Neural cell (in vitro differentiated cells): ENCODE measurements around the gene LILRB3. TPM values are rescaled to one million over a fixed set of nuclear protein-coding genes. Genes with fewer than 3 reads are reported as not detected.
A peak's percentile ranks its signal among the peaks of the same experiment; 100 is the strongest.

Experiments used
- H2AFZ ChIP-seq: fragments of 200-600, 300-800 bp; sonication (generic), shearing (Covaris generic); 2 replicates; pipeline ENCODE4 v1.6.0; 2014; ENCODE audit warnings: low read depth, mild to moderate bottlenecking, antibody characterized with exemption, low read length, moderate library complexity
- H3F3A ChIP-seq: fragments of 200-600 bp; shearing (Covaris generic); 2 replicates; pipeline ENCODE4 v1.6.1; 2016; ENCODE audit warnings: mild to moderate bottlenecking, moderate library complexity, mixed read lengths, antibody characterized with exemption, low read length; ENCODE audit not compliant: insufficient read depth, poor library complexity, severe bottlenecking
- H3K27ac ChIP-seq: fragments of 200-600, 300-800 bp; sonication (generic), shearing (Covaris generic); 2 replicates; pipeline ENCODE4 v1.5.1; 2014; ENCODE audit warnings: mild to moderate bottlenecking, low read length, moderate library complexity
- H3K27me3 ChIP-seq: fragments of 300-800, 200-600 bp; sonication (generic), shearing (Covaris generic); 2 replicates; pipeline ENCODE4 v1.6.0; 2014; ENCODE audit warnings: mild to moderate bottlenecking, low read depth, low read length, moderate library complexity; ENCODE audit not compliant: insufficient read depth
- H3K36me3 ChIP-seq: fragments of 300-800, 200-600 bp; sonication (generic), shearing (Covaris generic); 2 replicates; pipeline ENCODE4 v1.5.1; 2014; ENCODE audit warnings: mild to moderate bottlenecking, antibody characterized with exemption, low read length, moderate library complexity; ENCODE audit not compliant: insufficient read depth
- H3K4me2 ChIP-seq: fragments of 300-800, 200-600 bp; sonication (generic), shearing (Covaris generic); 2 replicates; pipeline ENCODE4 v1.6.0; 2014; ENCODE audit warnings: mild to moderate bottlenecking, low read length
- H3K4me3 ChIP-seq: fragments of 300-800, 200-600 bp; sonication (generic), shearing (Covaris generic); 2 replicates; pipeline ENCODE4 v1.5.1; 2014; ENCODE audit warnings: mild to moderate bottlenecking, low read length, moderate library complexity
- H3K79me2 ChIP-seq: fragments of 200-600 bp; shearing (Covaris generic); replicated peaks from 2 replicates; pipeline ENCODE4 v1.6.0; 2014; ENCODE audit warnings: mild to moderate bottlenecking, low read length, moderate library complexity; ENCODE audit not compliant: insufficient read depth
- H3K9ac ChIP-seq: fragments of 300-800, 200-600 bp; sonication (generic), shearing (Covaris generic); 2 replicates; pipeline ENCODE4 v1.6.1; 2016; ENCODE audit warnings: mild to moderate bottlenecking, low read length, mixed read lengths
- H3K9me2 ChIP-seq: fragments of 200-600 bp; shearing (Covaris generic); 2 replicates; pipeline ENCODE4 v1.6.1; 2016; ENCODE audit warnings: mild to moderate bottlenecking, low read length, mixed read lengths; ENCODE audit not compliant: insufficient read depth
- H3K9me3 ChIP-seq: fragments of 200-600, 300-800 bp; sonication (generic), shearing (Covaris generic); 2 replicates; pipeline ENCODE4 v1.6.1; 2016; ENCODE audit warnings: mild to moderate bottlenecking, mixed run types, low read length, moderate library complexity, mixed read lengths
- H4K20me1 ChIP-seq: fragments of 200-600 bp; shearing (Covaris generic); 2 replicates; pipeline ENCODE4 v1.6.1; 2016; ENCODE audit warnings: mild to moderate bottlenecking, mixed run types; ENCODE audit not compliant: insufficient read depth
- CTCF ChIP-seq: fragments of 450-650 bp; IDR thresholded peaks from 2 replicates; pipeline ENCODE4 v1.5.1; 2014; ENCODE audit warnings: antibody characterized with exemption, mild to moderate bottlenecking, moderate library complexity; ENCODE audit not compliant: poor library complexity, severe bottlenecking
- EP300 ChIP-seq: fragments of 450-650 bp; conservative IDR thresholded peaks from 2 replicates; pipeline ENCODE4 v1.6.1; 2014; ENCODE audit warnings: antibody characterized with exemption, mild to moderate bottlenecking, moderate library complexity; ENCODE audit not compliant: poor library complexity, severe bottlenecking
- EZH2 ChIP-seq: fragments of 200-600, 300-800 bp; shearing (Covaris generic), sonication (generic); IDR thresholded peaks from 2 replicates; pipeline ENCODE4 v1.6.1; 2014; ENCODE audit warnings: antibody characterized with exemption, low read length, borderline replicate concordance, mild to moderate bottlenecking; ENCODE audit not compliant: insufficient read depth, poor library complexity, severe bottlenecking
- MXI1 ChIP-seq: fragments of 450-650 bp; conservative IDR thresholded peaks from 2 replicates; pipeline ENCODE4 v1.6.1; 2014; ENCODE audit warnings: antibody characterized with exemption, mild to moderate bottlenecking; ENCODE audit not compliant: poor library complexity, severe bottlenecking
- POLR2AphosphoS5 ChIP-seq: IDR thresholded peaks from 2 replicates; pipeline ENCODE4 v1.6.1; 2012
- RAD21 ChIP-seq: fragments of 450-650 bp; conservative IDR thresholded peaks from 2 replicates; pipeline ENCODE4 v1.6.1; 2014; ENCODE audit warnings: antibody characterized with exemption, mild to moderate bottlenecking, moderate library complexity
- REST ChIP-seq: IDR thresholded peaks from 2 replicates; pipeline ENCODE4 v1.6.1; 2012; ENCODE audit warnings: borderline replicate concordance
- SMC3 ChIP-seq: fragments of 450-650 bp; conservative IDR thresholded peaks from 2 replicates; pipeline ENCODE4 v1.6.1; 2014; ENCODE audit warnings: antibody characterized with exemption, mild to moderate bottlenecking, moderate library complexity; ENCODE audit not compliant: poor library complexity
- TAF1 ChIP-seq: IDR thresholded peaks from 2 replicates; pipeline ENCODE4 v1.6.1; 2012; ENCODE audit warnings: low read depth
- polyA plus RNA-seq: library from polyadenylated mRNA; depleted of rRNA; stranded (reverse); fragments of >200 nt; gene quantifications from 2 replicates; pipeline ENCODE4 v1.2.3, GENCODE V29; 2014
- small RNA-seq, 3 experiments: library from RNA; depleted of rRNA; stranded (forward); fragments of <200 nt; gene quantifications; one replicate each; pipeline ENCODE3, GENCODE V24; 2012

The LILRB3 gene
- polyA plus RNA-seq, 1 donor from 2014 or later, result not detected

GRCh38 chr19:54168174-54168917, 54.5 kb downstream of the LILRB3 start:
- no peak overlapping the region for H3K27ac ChIP-seq
- H3K9me3 ChIP-seq, result no peaks in the 10 kb centered on the region
- H3K9me2 ChIP-seq, result no peaks in the 10 kb centered on the region
- H3F3A ChIP-seq, result no peaks in the 10 kb centered on the region
- no peak overlapping the region for H3K9ac ChIP-seq
- H3K79me2 ChIP-seq, result no peaks in the 10 kb centered on the region
- no peak overlapping the region for H3K4me2 ChIP-seq
- no peak overlapping the region for H3K4me3 ChIP-seq
- no peaks in the 10 kb centered on the region for H3K36me3 ChIP-seq
- H3K27me3 ChIP-seq, result no peaks in the 10 kb centered on the region
- H2AFZ ChIP-seq, result no peak overlapping the region
- TF ChIP-seq MXI1 (no peak), EZH2 (no peak), TAF1 (no peak), POLR2AphosphoS5 (no peak), RAD21 (peak; percentile 66), EP300 (no peak), SMC3 (peak; percentile 75), REST (no peak), CTCF (peak; percentile 80)
- no peaks in the 10 kb centered on the region for H4K20me1 ChIP-seq

Small RNAs within 50 kb of the gene (small RNA-seq; reads per million reads assigned to genes)
- 0 reads per million in 3 experiments for gene RNU6-1307P

Other genes with a start within 250 kb of the LILRB3 start
- gene CACNG6, start 231.4 kb downstream of the LILRB3 start, polyA plus RNA-seq, result 0.28 and 0.60 TPM in 2 replicates
- gene VSTM1, start 159.1 kb downstream of the LILRB3 start, polyA plus RNA-seq, result not detected in 2 replicates
- gene TARM1, start 141.6 kb downstream of the LILRB3 start, polyA plus RNA-seq, result not detected in 2 replicates
- 0.20 TPM in 1 of 2 replicates, not detected in the other for gene OSCAR, start 122.2 kb downstream of the LILRB3 start, polyA plus RNA-seq
- gene NDUFA3, start 120.2 kb downstream of the LILRB3 start, polyA plus RNA-seq, result 21.4 and 62.8 TPM in 2 replicates
- gene TFPT, start 107.3 kb downstream of the LILRB3 start, polyA plus RNA-seq, result 24.3 and 28.0 TPM in 2 replicates
- 73.5 and 76.6 TPM in 2 replicates for gene PRPF31, start 107.3 kb downstream of the LILRB3 start, polyA plus RNA-seq
- 3.8 and 7.6 TPM in 2 replicates for gene CNOT3, start 85.2 kb downstream of the LILRB3 start, polyA plus RNA-seq
- 14.0 and 17.0 TPM in 2 replicates for gene LENG1, start 63.3 kb downstream of the LILRB3 start, polyA plus RNA-seq
- 0.15 and 2.2 TPM in 2 replicates for gene TMC4, start 49.8 kb downstream of the LILRB3 start, polyA plus RNA-seq
- 19.0 and 25.1 TPM in 2 replicates for gene MBOAT7, start 33.4 kb downstream of the LILRB3 start, polyA plus RNA-seq
- 113 and 130 TPM in 2 replicates for gene TSEN34, start 31.7 kb downstream of the LILRB3 start, polyA plus RNA-seq
- 1,693 and 1,965 TPM in 2 replicates for gene RPS9, start 22.1 kb downstream of the LILRB3 start, polyA plus RNA-seq
- gene LILRA6, start 19.8 kb upstream of the LILRB3 start, polyA plus RNA-seq, result not detected in 2 replicates
- gene LILRB5, start 34.3 kb upstream of the LILRB3 start, polyA plus RNA-seq, result not detected in 2 replicates
- not detected in 2 replicates for gene LILRB2, start 58.1 kb upstream of the LILRB3 start, polyA plus RNA-seq
- gene LILRA5, start 90.2 kb upstream of the LILRB3 start, polyA plus RNA-seq, result not detected in 2 replicates
- gene LILRA4, start 116.2 kb upstream of the LILRB3 start, polyA plus RNA-seq, result not detected in 2 replicates
- not detected in 2 replicates for gene LAIR1, start 141.9 kb upstream of the LILRB3 start, polyA plus RNA-seq
- gene TTYH1, start 192.5 kb upstream of the LILRB3 start, polyA plus RNA-seq, result 33.4 and 36.1 TPM in 2 replicates
- gene LENG8, start 226.2 kb upstream of the LILRB3 start, polyA plus RNA-seq, result 24.2 and 50.8 TPM in 2 replicates
- gene LENG9, start 240.8 kb upstream of the LILRB3 start, polyA plus RNA-seq, result 0.58 and 0.82 TPM in 2 replicates